ENCODE data around the gene CARD10.

The CARD10 gene

DNA sequence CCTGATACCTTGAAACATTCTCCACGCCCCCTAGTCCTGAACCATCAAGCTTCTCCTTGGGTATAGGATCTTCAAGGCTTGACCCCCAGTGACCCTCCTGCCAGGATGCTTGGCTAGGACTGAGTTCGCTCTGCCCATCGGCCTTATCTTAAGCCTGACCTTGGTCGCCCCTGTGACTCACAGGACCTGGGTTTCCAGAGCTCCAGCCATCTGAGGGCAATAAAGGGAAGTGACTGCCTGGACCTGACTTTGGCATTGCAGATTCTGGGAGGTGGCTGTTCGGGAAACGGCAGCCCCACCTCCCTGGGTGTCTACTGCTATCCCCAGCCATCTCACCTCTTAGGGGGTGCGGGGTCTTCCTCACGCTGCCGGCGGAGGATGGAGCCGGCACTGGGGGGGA, 15.4 kb downstream of the CARD10 start:
- peak in 1 of 2 experiments; percentile 9 for DNase-seq (ENCODE audit: low read depth in 1 of 2, low spot score in 1 of 2)
- TF ChIP-seq GABPA (IDR thresholded peaks at IDR 0.05; ENCODE audit: low read depth) (no peak), SPI1 (IDR thresholded peaks at IDR 0.05; ENCODE audit: borderline replicate concordance, low read depth) (peak; percentile 62; the same call in 1 of the 2 replicates)
- Histone ChIP-seq H3K27ac (replicated peaks) (no peak overlapping the region), H3K4me3 (replicated peaks; ENCODE audit: insufficient read depth, low read length) (no peak overlapping the region), H3K27me3 (ENCODE audit: insufficient read depth, poor library complexity, severe bottlenecking) (peaks cover 6% of the 10 kb centered on the region)

DNA sequence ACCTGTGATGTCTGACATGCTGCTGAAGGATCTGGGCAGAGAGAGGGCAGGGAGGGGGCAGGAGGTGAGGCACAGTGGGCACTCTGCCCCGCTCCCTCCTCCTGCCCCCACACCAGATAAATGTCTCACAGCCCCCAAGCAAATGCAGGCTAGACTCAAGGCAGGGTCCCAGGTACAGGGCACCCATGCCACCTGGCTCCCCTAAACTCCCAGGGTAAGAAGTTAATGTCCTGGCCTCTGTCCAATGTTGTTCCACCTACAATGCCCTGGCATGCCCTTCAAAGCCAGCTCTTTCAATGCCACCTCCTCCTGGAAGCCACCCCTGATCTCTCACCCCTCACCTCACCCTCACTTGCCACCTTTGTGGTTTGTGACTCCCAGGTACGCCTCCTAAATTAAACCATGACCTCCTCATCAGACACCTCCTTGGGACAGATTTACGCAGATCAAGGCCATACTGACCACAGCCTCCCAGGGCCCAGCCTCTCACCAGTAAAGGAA, 16.0 kb downstream of the CARD10 start:
- Histone ChIP-seq H3K27ac (replicated peaks) (no peak overlapping the region), H3K4me3 (replicated peaks; ENCODE audit: insufficient read depth, low read length) (no peak overlapping the region), H3K27me3 (ENCODE audit: insufficient read depth, poor library complexity, severe bottlenecking) (peaks cover 6% of the 10 kb centered on the region)
- no peak for DNase-seq (ENCODE audit: low read depth in 1 of 2, low spot score in 1 of 2)
- no peak for TF ChIP-seq SPI1 (IDR thresholded peaks at IDR 0.05; ENCODE audit: borderline replicate concordance, low read depth)
- no peak for TF ChIP-seq GABPA (IDR thresholded peaks at IDR 0.05; ENCODE audit: low read depth)
- TF ChIP-seq, protein P1, sequence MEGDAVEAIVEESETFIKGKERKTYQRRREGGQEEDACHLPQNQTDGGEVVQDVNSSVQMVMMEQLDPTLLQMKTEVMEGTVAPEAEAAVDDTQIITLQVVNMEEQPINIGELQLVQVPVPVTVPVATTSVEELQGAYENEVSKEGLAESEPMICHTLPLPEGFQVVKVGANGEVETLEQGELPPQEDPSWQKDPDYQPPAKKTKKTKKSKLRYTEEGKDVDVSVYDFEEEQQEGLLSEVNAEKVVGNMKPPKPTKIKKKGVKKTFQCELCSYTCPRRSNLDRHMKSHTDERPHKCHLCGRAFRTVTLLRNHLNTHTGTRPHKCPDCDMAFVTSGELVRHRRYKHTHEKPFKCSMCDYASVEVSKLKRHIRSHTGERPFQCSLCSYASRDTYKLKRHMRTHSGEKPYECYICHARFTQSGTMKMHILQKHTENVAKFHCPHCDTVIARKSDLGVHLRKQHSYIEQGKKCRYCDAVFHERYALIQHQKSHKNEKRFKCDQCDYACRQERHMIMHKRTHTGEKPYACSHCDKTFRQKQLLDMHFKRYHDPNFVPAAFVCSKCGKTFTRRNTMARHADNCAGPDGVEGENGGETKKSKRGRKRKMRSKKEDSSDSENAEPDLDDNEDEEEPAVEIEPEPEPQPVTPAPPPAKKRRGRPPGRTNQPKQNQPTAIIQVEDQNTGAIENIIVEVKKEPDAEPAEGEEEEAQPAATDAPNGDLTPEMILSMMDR (IDR thresholded peaks at IDR 0.05; ENCODE audit: insufficient read depth, low read length) = no peak
- TF ChIP-seq, protein P2, sequence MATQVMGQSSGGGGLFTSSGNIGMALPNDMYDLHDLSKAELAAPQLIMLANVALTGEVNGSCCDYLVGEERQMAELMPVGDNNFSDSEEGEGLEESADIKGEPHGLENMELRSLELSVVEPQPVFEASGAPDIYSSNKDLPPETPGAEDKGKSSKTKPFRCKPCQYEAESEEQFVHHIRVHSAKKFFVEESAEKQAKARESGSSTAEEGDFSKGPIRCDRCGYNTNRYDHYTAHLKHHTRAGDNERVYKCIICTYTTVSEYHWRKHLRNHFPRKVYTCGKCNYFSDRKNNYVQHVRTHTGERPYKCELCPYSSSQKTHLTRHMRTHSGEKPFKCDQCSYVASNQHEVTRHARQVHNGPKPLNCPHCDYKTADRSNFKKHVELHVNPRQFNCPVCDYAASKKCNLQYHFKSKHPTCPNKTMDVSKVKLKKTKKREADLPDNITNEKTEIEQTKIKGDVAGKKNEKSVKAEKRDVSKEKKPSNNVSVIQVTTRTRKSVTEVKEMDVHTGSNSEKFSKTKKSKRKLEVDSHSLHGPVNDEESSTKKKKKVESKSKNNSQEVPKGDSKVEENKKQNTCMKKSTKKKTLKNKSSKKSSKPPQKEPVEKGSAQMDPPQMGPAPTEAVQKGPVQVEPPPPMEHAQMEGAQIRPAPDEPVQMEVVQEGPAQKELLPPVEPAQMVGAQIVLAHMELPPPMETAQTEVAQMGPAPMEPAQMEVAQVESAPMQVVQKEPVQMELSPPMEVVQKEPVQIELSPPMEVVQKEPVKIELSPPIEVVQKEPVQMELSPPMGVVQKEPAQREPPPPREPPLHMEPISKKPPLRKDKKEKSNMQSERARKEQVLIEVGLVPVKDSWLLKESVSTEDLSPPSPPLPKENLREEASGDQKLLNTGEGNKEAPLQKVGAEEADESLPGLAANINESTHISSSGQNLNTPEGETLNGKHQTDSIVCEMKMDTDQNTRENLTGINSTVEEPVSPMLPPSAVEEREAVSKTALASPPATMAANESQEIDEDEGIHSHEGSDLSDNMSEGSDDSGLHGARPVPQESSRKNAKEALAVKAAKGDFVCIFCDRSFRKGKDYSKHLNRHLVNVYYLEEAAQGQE (IDR thresholded peaks at IDR 0.05; ENCODE audit: insufficient replicate concordance, low read depth) = no peak
- TF ChIP-seq POLR2AphosphoS5 (IDR thresholded peaks at IDR 0.05; ENCODE audit: low read depth) = no peak

DNA sequence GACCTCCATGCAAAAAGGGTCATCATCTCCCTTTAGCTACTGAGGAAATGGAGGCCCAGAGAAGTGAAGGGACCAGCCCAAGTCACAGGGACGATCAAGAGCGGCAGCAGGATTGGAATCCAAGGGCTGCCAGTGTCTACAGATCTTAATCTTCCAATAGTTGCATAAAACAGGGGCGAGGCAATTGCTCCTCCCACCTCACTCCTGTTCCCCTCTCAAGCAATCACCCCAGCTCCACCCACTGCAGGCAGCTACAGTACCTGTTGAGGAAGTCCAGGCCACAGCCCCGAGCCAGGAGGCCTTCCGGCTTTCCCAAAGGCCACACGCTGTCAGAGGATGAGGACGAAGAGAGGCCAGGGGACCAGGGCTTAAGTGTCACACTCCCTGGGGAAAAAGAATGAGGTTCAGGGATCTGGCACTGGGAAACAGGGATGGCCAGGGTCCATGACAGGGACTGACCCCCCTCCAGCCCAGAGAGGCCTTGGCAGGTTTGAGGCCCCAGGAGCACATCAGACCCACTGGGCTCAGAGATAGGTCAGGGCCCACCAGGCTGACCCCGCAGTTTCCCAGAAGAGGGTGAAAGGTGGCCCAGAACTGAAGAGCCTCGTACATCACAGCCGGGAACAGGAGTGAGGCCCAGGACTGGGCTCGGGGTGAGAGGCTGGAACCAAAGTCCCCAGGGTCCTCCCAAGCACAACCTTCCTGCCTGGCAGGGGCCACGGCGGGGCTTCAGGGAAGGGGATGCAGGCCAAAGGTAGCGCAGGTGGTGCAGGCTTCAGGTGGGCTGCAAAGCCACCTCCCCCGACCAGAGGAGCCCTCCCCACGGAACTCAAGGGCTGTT, 16.7 kb downstream of the CARD10 start:
- DNase-seq (ENCODE audit: low read depth in 1 of 2, low spot score in 1 of 2) = peak in 1 of 2 experiments; percentile 56
- H3K27ac ChIP-seq (replicated peaks) = no peak overlapping the region
- TF ChIP-seq GABPA (IDR thresholded peaks at IDR 0.05; ENCODE audit: low read depth) (no peak), POLR2AphosphoS5 (IDR thresholded peaks at IDR 0.05; ENCODE audit: low read depth) (no peak), SPI1 (IDR thresholded peaks at IDR 0.05; ENCODE audit: borderline replicate concordance, low read depth) (no peak)
- TF ChIP-seq, protein P2 (IDR thresholded peaks at IDR 0.05; ENCODE audit: insufficient replicate concordance, low read depth) = no peak
- TF ChIP-seq, protein P1 (IDR thresholded peaks at IDR 0.05; ENCODE audit: insufficient read depth, low read length) = no peak
- H3K27me3 ChIP-seq (ENCODE audit: insufficient read depth, poor library complexity, severe bottlenecking) = peaks cover 11% of the 10 kb centered on the region
- no peak overlapping the region for H3K4me3 ChIP-seq (replicated peaks; ENCODE audit: insufficient read depth, low read length)

DNA sequence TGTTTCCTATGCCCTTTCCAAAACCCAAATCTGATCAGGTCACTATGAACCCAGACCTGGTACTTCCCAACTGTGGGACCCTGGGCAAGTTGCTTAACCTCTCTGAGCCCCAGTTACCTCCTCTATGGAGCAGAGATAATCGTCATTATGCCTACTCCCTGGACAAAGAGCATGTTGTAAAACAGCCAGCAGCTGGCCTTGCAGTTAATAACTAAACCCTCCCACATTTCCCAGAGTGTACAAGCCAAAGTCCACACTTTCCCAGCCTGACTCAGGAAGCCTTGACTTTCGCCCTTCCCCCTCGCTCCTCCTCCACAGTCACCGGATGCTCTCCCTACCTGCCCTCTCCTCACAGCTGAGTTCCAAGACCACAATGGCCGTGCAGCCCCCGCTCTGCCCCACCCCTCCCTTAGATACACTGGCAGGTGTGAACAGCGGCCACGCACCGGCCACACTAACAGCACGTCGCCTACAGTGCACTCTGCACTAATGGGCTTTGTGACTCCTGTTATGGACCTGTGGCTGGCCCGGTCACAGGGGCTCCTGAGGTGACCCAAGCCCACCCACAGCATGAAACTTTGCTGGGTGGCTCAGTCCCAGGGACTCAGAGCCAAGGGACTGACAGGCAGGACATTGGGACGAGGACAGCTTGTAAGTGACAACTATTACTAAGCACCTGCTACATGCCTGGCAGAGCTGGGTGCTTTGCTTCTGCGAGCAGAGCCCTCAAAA, 17.4 kb downstream of the CARD10 start:
- TF ChIP-seq SPI1 (IDR thresholded peaks at IDR 0.05; ENCODE audit: borderline replicate concordance, low read depth) (no peak), POLR2AphosphoS5 (IDR thresholded peaks at IDR 0.05; ENCODE audit: low read depth) (no peak), GABPA (IDR thresholded peaks at IDR 0.05; ENCODE audit: low read depth) (no peak)
- TF ChIP-seq, protein P1 (IDR thresholded peaks at IDR 0.05; ENCODE audit: insufficient read depth, low read length) = no peak
- TF ChIP-seq, protein P2 (IDR thresholded peaks at IDR 0.05; ENCODE audit: insufficient replicate concordance, low read depth) = no peak
- Histone ChIP-seq H3K27ac (replicated peaks) (no peak overlapping the region), H3K27me3 (ENCODE audit: insufficient read depth, poor library complexity, severe bottlenecking) (peaks cover 14% of the 10 kb centered on the region), H3K4me3 (replicated peaks; ENCODE audit: insufficient read depth, low read length) (no peak overlapping the region)
- DNase-seq (ENCODE audit: low read depth in 1 of 2, low spot score in 1 of 2) = no peak
